ENCODE results near the gene AKT1S1.
"Not testable (repeated sequence)": the region's sequence is repeated elsewhere in the genome, so short reads cannot be mapped to it uniquely, and the experiment has no call there.

Gene AKT1S1

DNA sequence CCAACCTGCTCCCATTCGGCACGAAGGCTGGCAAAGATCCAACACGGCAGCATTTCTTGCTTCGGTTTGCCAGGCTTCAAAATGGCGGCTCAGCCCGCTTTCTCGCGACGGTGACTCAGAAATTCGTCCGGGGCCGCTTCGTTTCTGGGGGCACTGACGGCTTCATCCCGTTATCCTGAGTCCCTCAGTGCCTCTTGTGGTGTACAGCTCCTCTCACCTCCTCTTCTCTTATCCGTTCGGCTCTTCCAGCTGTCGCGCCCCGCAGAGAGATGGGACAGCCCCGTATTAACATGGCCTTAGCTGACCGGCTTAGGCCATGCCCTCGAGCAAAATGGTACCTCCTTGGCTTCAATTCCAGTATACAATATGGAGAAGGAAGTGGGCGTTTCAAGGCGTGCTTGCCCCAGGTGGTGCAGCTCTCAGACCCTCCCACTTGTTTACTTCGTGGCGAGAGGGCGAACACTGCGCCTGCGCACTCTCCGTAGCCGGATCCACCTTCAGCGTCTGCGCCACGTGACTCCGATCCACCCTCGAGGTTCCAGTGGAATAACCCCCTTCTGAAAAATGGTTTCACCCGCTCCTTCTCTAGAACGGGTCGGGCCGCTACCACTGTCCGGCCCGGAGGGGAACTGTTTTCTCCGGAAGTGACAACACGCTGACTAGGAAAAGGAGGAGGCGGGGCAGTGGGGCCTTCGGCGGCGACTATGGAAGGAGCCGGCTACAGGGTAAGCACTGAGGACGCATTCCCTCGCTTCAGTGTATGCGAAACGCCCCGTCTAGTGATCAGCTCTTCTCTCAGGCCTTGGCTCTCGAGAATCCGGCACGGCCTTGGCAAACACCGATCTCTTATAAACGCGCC is at the start of gene AKT1S1, which contains the start of gene TBC1D17:
AKT1S1 (minus strand) TSS at position 336 of the 859 bp plus-strand sequence. CDS start 4,060 bp downstream, outside the sequence.
TBC1D17 (plus strand) TSS at position 683 of the 859 bp plus-strand sequence; CDS start at position 705, 22 bp downstream.
- DNase-seq, result peak; percentile 94

DNA sequence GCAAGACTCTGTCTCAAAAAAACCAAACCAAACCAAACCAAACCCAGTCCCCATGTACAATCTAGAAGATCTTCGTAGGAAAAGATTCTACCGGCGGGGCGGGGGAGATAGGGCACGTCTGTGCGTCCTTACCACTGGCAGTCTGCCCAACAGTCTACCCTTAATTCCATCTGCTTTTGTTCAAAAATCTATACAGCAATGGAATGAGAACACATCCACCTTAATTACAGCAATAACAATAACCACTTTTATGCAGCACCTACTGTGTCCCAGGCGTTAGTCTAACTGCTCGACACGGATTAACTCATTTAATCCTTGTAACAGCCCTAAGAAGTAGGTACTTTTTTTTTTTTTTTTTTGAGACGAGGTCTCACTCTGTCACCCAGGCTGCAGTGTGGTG is 49.4 kb upstream of the AKT1S1 start:
- DNase-seq, result no peak

DNA sequence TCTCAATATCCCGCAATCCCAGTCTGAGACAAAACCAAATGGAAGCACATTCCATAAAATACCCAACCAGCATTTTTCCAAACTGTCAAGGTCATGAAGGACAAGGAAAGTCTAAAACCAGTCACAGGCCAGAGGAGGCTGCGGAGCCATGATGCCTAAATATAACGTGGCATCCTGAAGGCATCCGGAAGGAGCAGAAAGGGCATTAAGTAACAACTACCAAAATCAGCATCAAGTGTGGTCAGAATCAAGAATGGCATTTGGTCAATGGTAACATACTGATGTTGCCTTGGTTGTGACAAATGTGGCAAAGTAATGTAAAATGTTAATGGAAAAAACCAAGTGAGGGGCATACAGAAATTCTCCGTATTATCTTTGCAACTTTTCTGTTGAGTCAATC is 48.3 kb upstream of the AKT1S1 start:
- no peak for DNase-seq

DNA sequence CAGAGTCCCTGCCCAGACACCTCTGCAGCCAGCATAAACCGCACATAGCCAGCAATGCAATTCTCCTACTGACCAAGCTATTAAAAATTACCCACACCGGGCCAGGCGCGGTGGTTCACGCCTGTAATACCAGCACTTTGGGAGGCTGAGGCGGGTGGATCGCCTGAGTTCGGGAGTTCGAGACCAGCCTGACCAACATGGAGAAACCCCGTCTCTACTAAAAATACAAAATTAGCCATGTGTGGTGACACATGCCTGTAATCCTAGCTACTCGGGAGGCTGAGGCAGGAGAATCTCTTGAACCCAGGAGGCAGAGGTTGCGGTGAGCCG is 47.7 kb upstream of the AKT1S1 start:
- DNase-seq, result not testable (repeated sequence)

DNA sequence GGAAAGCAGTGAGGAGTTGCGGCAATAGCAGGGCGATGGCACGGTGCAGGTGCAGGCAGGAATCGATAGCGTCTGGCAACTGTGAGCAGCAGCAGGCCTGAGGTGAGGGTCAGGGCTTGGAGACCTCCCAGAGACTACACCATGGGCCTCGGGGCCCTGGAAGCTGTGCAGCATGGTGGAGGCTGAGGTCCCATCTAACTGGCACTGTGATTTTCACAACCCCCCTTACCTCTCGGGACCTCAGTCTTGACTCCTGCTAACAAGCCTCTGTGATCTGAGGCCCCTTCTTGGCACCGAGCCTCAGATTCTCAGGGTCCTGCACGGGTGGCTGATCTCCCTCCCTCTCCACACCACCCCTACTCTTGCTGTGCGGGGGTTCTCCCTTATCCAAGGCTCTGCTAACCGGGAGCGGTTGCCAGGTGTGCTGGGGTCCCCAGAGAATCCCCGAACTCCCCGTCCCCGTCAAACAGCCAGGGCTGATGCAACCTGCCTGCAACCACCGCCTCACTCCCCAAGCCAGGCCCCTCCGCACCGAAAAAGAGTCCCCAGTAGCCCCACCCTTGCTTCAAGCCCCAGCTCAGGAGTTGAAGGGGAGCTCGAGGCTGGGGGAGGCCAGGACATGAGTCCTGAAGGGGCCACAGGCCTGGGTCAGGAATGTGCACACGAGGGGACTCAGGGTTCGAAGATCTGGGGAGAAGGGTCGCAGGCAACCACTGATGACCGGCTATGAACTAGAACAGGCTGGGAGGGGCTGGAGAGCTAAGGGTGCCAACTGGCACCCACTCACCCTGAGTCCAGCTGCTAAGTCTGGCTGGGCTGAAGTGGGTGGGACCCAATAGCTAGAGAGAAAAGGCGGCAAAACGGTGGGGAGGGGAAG is 47.1 kb upstream of the AKT1S1 start:
- DNase-seq, result no peak

DNA sequence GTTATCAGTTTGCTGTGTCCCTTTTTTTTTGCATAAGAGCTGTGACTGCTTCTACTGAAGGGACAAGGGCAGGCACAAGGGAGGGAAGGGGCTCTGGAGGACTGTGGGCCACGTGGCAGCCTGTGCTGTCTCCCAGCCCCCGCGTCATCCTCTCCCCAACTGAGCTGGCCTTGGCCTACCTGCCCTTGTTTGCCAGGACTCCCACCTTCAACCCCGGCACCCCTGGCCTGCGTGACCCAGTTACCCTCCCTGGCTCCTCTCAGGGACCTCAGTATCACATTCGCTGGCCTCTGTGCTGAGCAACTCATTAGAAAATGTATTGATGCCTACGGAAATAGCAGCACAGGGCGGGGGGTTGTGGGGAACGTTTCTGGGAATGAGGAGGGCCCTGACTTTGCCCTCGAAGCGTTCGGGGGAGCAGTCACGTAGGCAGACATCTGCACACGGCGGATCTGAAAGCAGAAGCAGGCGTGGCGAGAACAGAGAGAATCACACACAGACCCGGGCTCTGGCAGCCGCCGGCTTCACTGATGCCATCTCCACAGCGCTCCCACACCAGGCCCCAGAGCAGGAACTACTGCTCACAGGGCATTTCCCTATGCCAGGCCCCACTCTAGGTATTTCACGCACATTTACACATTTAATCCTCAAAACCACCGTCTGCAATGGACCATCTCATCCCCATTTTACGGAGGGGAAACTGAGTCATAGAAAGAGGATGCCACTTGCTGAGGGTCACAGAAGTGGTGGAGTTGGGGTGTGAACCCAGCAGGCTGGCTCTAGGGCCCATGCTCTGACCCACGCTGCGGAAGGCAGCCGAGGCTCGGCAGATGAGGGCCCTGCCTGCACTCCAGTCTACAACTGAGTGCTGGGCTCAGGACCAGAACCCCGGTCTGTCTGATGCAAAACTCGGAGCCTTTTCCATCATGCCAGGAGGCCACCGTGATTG is 46.2 kb upstream of the AKT1S1 start:
- DNase-seq, result no peak

DNA sequence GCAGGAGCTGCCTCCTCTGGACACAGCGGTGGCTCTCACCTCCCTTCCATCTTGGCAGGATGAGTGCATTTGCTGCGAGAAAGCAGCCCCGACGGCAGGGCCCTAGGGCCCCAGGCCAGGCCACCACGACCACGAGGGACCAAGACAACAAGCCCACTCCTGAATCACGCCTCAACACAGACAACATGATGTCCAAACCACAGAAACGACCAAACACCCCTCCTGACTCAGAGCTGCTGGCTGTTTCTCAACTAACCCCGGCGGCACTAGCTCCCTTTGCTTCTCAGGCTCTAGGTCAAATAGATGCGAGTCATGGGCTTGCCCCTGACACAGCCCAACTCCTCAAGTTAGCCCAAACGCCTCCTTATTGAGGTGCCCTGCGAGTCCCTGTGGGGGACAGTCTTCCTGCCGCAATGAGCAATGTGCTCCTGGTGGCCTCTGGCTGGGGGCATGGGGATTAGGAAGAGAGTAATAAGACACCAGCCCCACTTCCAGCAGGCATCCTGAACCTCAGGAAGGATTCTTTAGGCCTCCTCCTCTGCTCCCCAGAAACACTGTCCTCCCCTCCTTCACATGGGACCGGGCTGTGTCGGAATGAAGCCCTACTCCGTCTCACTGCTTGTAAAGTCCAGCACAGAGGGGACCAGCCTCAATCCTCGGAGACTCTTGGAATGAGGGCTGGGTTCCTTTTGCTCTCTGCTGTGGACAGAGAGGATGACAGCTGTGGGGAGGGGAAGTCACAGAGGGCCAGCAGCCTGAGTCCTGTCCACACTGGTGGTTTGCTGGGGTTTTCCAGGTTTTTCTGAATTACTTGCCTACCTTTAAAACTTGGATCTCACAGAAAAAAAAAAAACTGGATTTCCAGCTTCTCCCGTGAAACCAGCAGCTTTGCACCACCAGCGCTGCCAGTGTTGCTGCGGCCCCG is 45.0 kb upstream of the AKT1S1 start:
- DNase-seq, result no peak

DNA sequence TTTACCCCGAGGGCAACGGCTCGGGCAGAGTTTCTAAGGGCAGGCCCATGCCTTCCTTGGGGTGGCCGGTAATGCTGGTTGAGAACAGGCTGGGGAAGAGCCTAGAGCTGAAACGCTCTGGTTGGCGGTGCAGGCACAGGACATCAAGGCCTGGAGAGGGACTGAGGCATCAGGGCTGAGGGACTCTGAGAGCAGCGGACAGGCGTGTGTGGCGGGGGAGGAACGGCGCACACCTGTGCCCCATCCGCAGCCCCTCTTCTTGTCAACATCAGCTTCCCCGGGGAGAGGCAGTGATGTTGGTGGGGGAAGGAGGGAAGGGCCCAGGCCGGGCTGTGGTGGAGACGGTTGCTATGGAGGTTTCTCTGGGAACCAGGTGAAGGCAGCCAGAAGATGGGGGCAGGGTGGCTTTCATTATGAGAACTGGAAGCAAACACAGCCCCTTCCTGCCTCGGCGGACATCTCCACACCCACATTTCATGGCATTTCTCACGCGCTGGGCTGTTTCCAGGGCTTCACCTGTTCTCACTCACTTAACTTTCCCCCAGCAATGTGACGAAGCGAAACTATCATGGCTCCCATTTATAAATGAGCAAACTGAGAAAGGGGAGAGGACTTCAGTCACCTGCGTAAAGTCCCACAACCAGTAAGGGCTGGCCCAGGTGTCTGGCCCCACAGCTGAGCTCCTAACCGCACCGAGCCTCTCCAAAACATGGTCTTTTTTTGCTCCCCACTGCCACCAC is 43.6 kb upstream of the AKT1S1 start:
- DNase-seq, result no peak

DNA sequence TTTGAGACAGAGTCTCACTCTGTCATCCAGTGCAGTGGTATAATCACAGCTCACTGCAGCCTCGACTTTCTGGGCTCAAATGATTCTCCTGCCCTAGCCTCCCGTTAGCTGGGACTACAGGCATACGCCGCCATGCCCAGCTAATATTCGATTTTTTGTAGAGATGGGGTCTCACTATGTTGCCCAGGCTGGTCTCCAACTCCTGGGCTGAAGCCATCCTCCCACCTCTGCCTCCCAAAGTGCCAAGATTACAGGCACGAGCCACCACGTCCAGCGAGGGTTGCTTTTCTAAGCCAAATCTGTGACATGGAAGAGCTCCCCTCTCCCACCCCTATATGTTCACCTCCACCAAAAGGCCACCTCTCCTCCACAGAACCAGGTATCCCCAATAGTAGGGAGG is 40.9 kb upstream of the AKT1S1 start:
- DNase-seq, result no peak

DNA sequence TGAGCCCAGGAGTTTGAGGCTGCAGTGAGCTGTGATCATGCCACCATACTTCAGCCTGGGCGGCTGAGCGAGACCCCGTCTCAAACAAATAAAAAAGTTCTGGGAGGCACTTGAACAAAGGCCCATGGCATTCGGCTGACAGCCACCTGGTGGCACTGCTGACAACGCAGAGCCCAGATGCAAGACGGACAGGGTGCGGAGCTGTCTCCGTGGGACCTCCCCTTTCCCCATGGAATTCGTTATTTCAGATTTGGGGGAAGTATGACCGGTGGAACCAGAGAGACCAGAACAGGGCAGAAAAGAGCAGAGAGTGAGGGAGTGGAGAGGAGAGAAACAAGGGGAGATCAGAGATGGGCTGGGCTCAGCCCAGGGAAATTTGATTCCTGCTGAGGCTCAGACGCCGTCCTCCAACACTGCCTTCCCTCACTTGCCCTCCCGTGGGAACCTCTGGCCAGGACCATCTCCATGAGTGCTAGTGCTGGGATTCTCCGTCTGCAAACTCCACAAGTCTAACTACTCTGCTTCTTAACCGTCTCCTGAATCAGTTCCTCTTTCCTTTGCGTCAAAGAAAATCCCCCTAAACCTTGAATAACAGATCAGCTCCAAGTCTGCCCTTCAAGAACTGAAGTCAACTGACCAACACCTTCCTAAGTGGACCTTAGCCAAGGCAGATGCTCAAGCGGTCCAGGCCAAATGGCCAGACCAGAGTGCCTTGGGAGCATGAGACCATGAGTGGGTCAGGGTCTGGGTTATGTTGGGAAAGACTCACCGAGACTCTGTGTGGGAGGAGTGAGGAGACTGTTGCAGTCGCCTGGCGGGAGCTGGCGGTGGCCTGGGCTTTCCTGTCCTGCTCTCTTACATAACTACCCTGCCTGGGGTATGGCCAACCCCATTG is 39.9 kb upstream of the AKT1S1 start:
- no peak for DNase-seq

DNA sequence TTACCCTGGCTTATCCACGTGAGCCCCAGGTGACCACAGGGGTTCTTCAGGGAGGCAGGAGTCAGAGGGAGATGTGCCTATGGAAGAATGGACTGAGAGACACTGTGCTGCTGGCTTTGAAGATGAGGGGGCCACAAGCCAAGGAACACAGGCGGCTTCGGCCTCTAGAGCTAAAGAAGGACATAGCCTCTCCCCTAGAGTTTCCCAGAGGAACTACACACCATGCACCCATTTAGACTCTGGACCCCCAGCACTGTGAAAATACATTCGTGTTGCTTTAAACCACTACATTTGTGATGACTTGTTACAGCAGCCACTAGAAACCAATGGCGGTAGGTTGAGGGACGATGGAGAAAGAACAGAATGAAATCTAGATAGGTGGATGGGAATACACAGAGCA is 38.1 kb upstream of the AKT1S1 start:
- DNase-seq, result no peak

DNA sequence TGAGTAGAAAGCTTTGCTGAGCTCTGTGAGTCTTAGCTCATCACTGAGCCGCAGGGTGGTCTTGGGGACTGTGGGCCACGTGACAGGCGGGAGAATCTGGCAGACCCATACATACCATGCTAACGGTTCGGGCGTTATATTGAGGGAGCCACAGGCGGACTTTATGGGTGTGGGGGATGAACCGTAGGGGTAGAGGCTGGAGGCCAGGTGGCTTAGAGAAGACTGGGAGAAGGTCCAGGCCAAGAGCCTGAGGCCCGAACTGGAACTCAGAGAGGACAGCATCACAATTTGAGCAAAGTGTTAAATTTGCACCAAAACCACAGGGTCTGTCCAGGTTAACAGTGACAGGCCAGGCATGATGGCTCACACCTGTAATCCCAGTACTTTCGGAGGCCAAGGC is 36.6 kb upstream of the AKT1S1 start:
- DNase-seq, result no peak

DNA sequence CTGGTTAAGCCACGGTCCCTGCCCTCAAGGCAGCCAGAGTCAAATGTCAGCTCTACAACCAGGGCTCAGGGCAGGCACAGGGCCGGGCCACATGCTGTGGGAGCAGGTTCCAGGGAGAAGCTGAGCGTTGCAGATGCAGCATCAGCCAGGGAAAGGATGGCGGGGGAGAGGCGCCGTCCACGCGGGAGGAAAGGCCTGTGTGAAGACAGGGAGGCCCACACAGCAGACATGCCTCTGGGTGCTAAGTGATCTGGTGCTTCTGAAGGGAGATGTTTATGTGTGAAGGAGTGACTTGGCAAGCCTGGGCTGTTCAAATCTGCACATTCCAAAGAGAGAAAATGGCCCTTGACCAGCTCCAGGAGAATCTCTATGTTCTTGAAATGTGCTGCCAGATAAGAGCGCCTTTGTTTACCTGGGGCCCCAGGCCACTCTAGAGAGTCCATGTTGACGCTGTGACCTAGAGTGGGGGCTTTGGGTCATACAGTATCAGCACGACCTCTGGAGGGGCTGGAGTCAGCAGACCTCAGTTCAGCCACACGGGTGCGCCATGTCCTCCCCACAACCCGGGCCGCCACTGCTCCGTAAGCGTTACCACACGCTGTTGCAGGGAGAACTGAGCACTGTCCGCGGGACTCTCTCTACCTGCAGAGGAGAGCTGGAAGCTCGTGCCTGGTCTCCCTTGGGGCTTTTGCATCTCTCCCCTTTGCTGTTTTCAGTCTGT is 36.0 kb upstream of the AKT1S1 start:
- no peak for DNase-seq

DNA sequence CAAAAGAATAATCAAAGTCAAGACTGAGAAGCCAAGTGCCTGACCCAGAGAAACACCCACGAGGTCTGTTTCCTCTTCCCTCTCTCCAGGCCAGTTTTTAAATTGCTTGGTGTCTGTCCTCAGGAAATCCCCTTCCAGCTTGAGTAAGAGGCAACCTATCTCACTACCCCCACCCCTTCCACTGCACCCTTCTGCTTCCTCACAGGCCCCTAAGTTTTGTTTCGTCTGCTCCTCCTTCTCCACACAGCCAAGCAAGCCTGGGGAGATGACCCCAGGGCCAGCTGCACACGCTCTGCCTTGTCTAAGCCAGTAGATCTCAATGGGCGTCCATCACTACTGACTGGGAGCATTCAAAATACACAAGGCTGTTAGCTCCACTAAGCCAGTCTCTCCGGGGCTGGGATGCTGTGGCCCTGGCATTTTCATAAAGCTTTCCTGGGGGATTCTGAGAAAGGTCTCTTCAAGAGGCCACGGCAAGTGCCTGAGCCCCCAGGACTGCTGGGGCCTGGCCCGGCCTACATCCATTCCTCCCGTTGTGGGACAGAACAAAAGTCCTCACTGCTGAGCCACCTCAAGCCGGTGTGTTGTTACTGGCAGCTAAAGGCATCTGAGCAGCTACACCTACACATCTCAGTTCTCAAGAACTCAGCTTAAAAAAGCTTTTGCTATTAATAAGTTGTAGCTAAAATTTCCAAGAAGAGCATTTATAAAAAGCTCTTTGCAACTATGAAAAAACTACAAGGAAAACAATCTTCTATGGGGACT is 34.4 kb upstream of the AKT1S1 start:
- no peak for DNase-seq

DNA sequence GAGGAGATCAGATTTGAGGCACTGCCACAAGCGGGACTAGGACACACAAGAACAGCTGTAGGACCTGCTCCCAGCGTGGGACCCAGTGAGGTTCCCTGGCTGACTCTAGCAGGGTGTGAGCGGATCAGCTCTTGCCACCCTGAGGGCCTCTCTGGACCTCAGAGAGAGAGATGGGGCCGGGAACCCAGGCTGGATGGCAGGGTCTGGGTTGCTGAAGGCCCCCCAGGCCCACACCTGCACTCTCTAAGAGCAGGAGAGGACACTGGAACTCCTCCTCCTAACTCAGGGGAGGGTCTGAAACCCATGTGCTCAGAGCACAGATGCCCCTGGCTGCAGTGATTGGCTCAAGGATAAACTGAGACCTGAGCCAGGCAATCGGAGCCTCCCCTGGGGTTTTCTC is 33.0 kb upstream of the AKT1S1 start:
- no peak for DNase-seq

DNA sequence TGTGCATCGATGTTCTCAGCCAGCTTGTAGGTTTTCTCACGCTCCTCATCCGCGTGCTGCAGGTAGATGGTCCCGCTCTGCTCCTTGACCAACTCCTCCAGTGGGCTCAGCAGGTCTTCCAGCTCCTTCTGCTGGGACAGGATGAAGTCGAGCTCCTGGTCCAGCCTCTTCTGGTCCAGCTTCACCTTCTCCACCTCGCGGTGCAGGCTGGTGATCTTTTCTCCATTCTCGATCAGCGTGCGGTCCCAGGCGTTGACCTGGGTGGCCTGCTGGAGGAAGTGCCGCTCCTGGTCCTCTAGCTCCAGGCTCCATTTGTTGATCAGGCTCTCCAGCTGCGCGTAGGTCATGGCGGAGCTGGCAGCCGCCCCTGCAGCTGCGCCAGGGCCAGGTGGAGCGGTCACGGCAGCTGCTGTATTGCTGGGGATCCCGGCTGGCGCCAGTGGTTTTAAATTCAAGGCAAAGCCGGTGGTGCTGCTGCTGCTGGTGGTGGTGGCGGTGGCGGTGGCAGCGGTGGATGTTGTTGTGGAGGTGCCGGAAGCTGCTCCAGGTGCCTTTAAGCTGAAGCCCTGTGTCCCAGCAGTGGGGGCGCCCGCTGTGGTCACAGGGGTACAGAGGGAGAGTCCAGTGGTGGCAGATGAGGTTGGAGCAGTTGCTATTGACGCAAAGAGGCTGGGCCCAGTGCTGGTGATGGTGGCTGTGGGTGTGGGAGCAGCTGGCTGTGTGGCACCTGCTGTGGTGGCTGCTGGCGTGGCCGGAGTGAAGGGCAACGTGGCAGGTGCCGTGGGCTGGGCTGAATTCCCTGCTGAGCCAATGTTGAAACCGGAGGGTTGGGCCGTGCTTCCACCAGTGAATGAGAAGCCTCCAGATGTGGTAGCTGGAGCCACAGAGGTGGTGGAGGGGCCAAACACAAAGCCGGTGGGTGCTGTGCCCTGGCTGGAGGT is 31.6 kb upstream of the AKT1S1 start:
- no peak for DNase-seq
